HG03342 (cell line): Measurements from ENCODE around the gene SNPH.

Source experiments
- ATAC-seq: cut with Tn5 transposase; IDR thresholded peaks from one replicate; pipeline ENCODE4 v1.9.1; 2021; ENCODE audit warnings: mild to moderate bottlenecking, moderate library complexity; ENCODE audit not compliant: unreplicated experiment

The SNPH gene

GRCh38 chr20:1323256-1323655 is 57.2 kb downstream of the SNPH start:
- no peak for ATAC-seq

- no peak for ATAC-seq
Observed at GRCh38 chr20:1323830-1324597, 57.9 kb downstream of the SNPH start.

GRCh38 chr20:1324598-1325172 is 58.6 kb downstream of the SNPH start:
- no peak for ATAC-seq

- peak; percentile 83 for ATAC-seq
Observed at GRCh38 chr20:1325173-1326030, 59.3 kb downstream of the SNPH start.

- no peak for ATAC-seq
Observed at GRCh38 chr20:1326031-1326930, 60.2 kb downstream of the SNPH start.

- no peak for ATAC-seq
Observed at GRCh38 chr20:1327241-1327653, 61.2 kb downstream of the SNPH start.

- ATAC-seq: no peak
Observed at GRCh38 chr20:1327827-1328679, 62.0 kb downstream of the SNPH start.

- ATAC-seq: no peak
Observed at GRCh38 chr20:1328680-1329330, 62.7 kb downstream of the SNPH start, which contains the start of gene SDCBP2. Gene SDCBP2 (minus strand): TSS chr20:1329139. CDS start chr20:1320416, 8,723 bp downstream.

- ATAC-seq: no peak
Observed at GRCh38 chr20:1330075-1330830, 64.2 kb downstream of the SNPH start.

GRCh38 chr20:1331101-1331500 is 65.0 kb downstream of the SNPH start:
- no peak for ATAC-seq

- ATAC-seq: no peak
Observed at GRCh38 chr20:1331801-1332453, 65.8 kb downstream of the SNPH start.

- ATAC-seq: no peak
Observed at GRCh38 chr20:1332749-1333300, 66.7 kb downstream of the SNPH start.

- ATAC-seq: no peak
Observed at GRCh38 chr20:1333462-1334369, 67.6 kb downstream of the SNPH start.

GRCh38 chr20:1334370-1334731 is 68.3 kb downstream of the SNPH start:
- no peak for ATAC-seq

- no peak for ATAC-seq
Observed at GRCh38 chr20:1334761-1335160, 68.7 kb downstream of the SNPH start.

GRCh38 chr20:1335961-1336698 is 70.0 kb downstream of the SNPH start:
- no peak for ATAC-seq
